ENCODE data around the gene FSTL4. TPM values are rescaled to one million over a fixed set of nuclear protein-coding genes. Genes with fewer than 3 reads are reported as not detected.

The FSTL4 gene
- total and polyA plus RNA-seq, 2 donors (not counting 1 experiment from before 2014, with no cell fraction given): 0.31 to 6.7 TPM

- ChIA-PET CTCF (no interaction called here), POLR2A (no interaction called here)
- no peaks in the 10 kb centered on the region for H3K36me3 ChIP-seq (replicated peaks in 1 of 2; ENCODE audit: control extremely low read depth in 1 of 2, control insufficient read depth in 1 of 2, extremely low read depth in 1 of 2, insufficient read depth in 2 of 2, low read length in 1 of 2)
- no peak for TF ChIP-seq CTCF (IDR thresholded peaks at IDR 0.05)
- no peak for TF ChIP-seq EZH2 (IDR thresholded peaks at IDR 0.05; ENCODE audit: borderline replicate concordance, insufficient read depth, low read depth, low read length, poor library complexity, severe bottlenecking)
- H3K27ac ChIP-seq (ENCODE audit: low read length in 2 of 2): no peak overlapping the region
- Mint-ChIP-seq H3K4me1 (no peaks in the 10 kb centered on the region), H3K4me3 (no peak overlapping the region), H3K27me3 (no peaks in the 10 kb centered on the region), H3K27ac (no peak overlapping the region), H3K9me3 (ENCODE audit: insufficient read depth) (no peaks in the 10 kb centered on the region)
- no peaks in the 10 kb centered on the region for H3K9me3 ChIP-seq (ENCODE audit: control extremely low read depth in 1 of 3, control insufficient read depth in 2 of 3, insufficient read depth in 1 of 3, low read length in 2 of 3)
- no peaks in the 10 kb centered on the region for H3K4me1 ChIP-seq (ENCODE audit: control insufficient read depth in 2 of 2, insufficient read depth in 2 of 2, low read length in 2 of 2)
- intact Hi-C loops (cut with micrococcal nuclease): no loop called here
- no peak overlapping the region for H3K4me3 ChIP-seq (ENCODE audit: control extremely low read depth in 1 of 5, extremely low read depth in 1 of 5, insufficient read depth in 1 of 5, low read depth in 2 of 5, low read length in 4 of 5)
- 77% methylated on average over 2 of the region's 5 CpGs for whole genome bisulfite sequencing (ENCODE audit: insufficient coverage)
- no peak for ATAC-seq (ENCODE audit: low read depth)
- H3K79me2 ChIP-seq (ENCODE audit: control insufficient read depth, insufficient read depth, low read length): no peaks in the 10 kb centered on the region
- H4K20me1 ChIP-seq (ENCODE audit: control insufficient read depth, insufficient read depth, low read length, poor library complexity, severe bottlenecking): no peaks in the 10 kb centered on the region
- H3K4me2 ChIP-seq (replicated peaks; ENCODE audit: low read depth, low read length, poor library complexity, severe bottlenecking): no peak overlapping the region
- H2AFZ ChIP-seq (ENCODE audit: insufficient read depth, low read depth, low read length, poor library complexity, severe bottlenecking): no peak overlapping the region
- H3K9ac ChIP-seq (ENCODE audit: low read length): no peak overlapping the region
- no peaks in the 10 kb centered on the region for H3K27me3 ChIP-seq (replicated peaks in 1 of 4; ENCODE audit: control extremely low read depth in 1 of 4, control insufficient read depth in 3 of 4, insufficient read depth in 4 of 4, low read length in 3 of 4)
- no peak for DNase-seq
Observed at GRCh38 chr5:133297293-133297692, 315.0 kb downstream of the FSTL4 start.

DNA sequence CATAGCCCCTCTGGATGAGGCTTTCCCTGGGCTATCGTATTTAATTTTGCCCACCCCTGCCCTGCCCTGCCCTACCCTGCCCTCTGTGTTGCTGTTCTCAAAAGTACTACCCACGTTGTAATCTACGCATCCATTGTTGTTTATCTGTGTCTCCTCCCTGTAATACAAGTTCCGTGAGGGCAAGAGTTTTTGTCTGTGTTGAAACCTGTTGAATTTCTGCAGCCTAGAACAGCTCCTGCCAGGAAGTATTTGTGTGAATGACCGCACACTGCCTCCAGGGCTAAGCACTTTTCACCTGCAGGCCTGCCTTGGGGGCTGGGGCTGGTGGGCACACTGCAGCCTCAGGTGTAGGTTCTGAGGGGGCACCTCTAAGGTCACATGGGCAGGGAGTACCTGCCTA lies 315.7 kb downstream of the FSTL4 start:
- WGBS (ENCODE audit: insufficient coverage): 68% methylated on average over 2 of the region's 5 CpGs
- Mint-ChIP-seq H3K4me3 (no peak overlapping the region), H3K9me3 (ENCODE audit: insufficient read depth) (no peaks in the 10 kb centered on the region), H3K27me3 (no peaks in the 10 kb centered on the region), H3K4me1 (no peaks in the 10 kb centered on the region), H3K27ac (no peak overlapping the region)
- no peak for TF ChIP-seq CTCF (IDR thresholded peaks at IDR 0.05)
- TF ChIP-seq EZH2 (IDR thresholded peaks at IDR 0.05; ENCODE audit: borderline replicate concordance, insufficient read depth, low read depth, low read length, poor library complexity, severe bottlenecking): no peak
- ATAC-seq (ENCODE audit: low read depth) (no peak), DNase-seq (no peak)
- no peak overlapping the region for H2AFZ ChIP-seq (ENCODE audit: insufficient read depth, low read depth, low read length, poor library complexity, severe bottlenecking)
- CTCF ChIA-PET: no interaction called here
- no peaks in the 10 kb centered on the region for H4K20me1 ChIP-seq (ENCODE audit: control insufficient read depth, insufficient read depth, low read length, poor library complexity, severe bottlenecking)
- H3K9ac ChIP-seq (ENCODE audit: low read length): no peak overlapping the region
- intact Hi-C loops (cut with micrococcal nuclease): no loop called here
- no peaks in the 10 kb centered on the region for H3K27me3 ChIP-seq (replicated peaks in 1 of 4; ENCODE audit: control extremely low read depth in 1 of 4, control insufficient read depth in 3 of 4, insufficient read depth in 4 of 4, low read length in 3 of 4)
- no peak overlapping the region for H3K27ac ChIP-seq (ENCODE audit: low read length in 2 of 2)
- no peaks in the 10 kb centered on the region for H3K9me3 ChIP-seq (ENCODE audit: control extremely low read depth in 1 of 3, control insufficient read depth in 2 of 3, insufficient read depth in 1 of 3, low read length in 2 of 3)
- POLR2A ChIA-PET: no interaction called here
- H3K4me3 ChIP-seq (ENCODE audit: control extremely low read depth in 1 of 5, extremely low read depth in 1 of 5, insufficient read depth in 1 of 5, low read depth in 2 of 5, low read length in 4 of 5): no peak overlapping the region
- no peaks in the 10 kb centered on the region for H3K79me2 ChIP-seq (ENCODE audit: control insufficient read depth, insufficient read depth, low read length)
- H3K4me1 ChIP-seq (ENCODE audit: control insufficient read depth in 2 of 2, insufficient read depth in 2 of 2, low read length in 2 of 2): no peaks in the 10 kb centered on the region
- no peak overlapping the region for H3K4me2 ChIP-seq (replicated peaks; ENCODE audit: low read depth, low read length, poor library complexity, severe bottlenecking)
- H3K36me3 ChIP-seq (replicated peaks in 1 of 2; ENCODE audit: control extremely low read depth in 1 of 2, control insufficient read depth in 1 of 2, extremely low read depth in 1 of 2, insufficient read depth in 2 of 2, low read length in 1 of 2): no peaks in the 10 kb centered on the region

Measured in B cell (primary cell).